Heart right ventricle (tissue), 16 donors: ENCODE data around the gene AADAC. TPM values are rescaled to one million over a fixed set of nuclear protein-coding genes. Genes with fewer than 3 reads are reported as not detected.
"Not testable (repeated sequence)": the region's sequence is repeated elsewhere in the genome, so short reads cannot be mapped to it uniquely, and the experiment has no call there.

Experiments used
- ATAC-seq, 8 donors: fragments of 200-7000 bp; cut with Tn5 transposase; one replicate each; pipeline ENCODE4 v1.9.1; 2020; ENCODE audit warnings: mild to moderate bottlenecking in 8 of 8, moderate library complexity in 8 of 8, moderate number of reproducible peaks in 1 of 8
- DNase-seq, 2 donors: peaks; one replicate each; pipeline ENCODE4 v3.0.0-alpha.2; 2020
- H3K27ac ChIP-seq, 10 donors: fragments of 200-600 bp; sonication (generic) in 2 of 10; one replicate each; pipeline versions ENCODE4 v1.5.0 to v1.8.0; 2020 to 2022; ENCODE audit warnings: mild to moderate bottlenecking in 3 of 10
- H3K27me3 ChIP-seq, 7 donors: fragments of 200-600 bp; one replicate each; pipeline ENCODE4 v1.8.0; 2021 to 2022; ENCODE audit warnings: mild to moderate bottlenecking in 2 of 7
- H3K36me3 ChIP-seq, 9 donors: fragments of 200-600 bp; sonication (generic) in 1 of 9; one replicate each; pipeline versions ENCODE4 v1.5.0 to v1.8.0; 2020 to 2022; ENCODE audit warnings: mild to moderate bottlenecking in 2 of 9
- H3K4me1 ChIP-seq, 9 donors: fragments of 200-600 bp; sonication (generic) in 1 of 9; one replicate each; pipeline versions ENCODE4 v1.5.0 to v1.8.0; 2020 to 2022; ENCODE audit warnings: mild to moderate bottlenecking in 4 of 9
- H3K4me3 ChIP-seq, 10 donors: fragments of 200-600 bp; sonication (generic) in 2 of 10; one replicate each; pipeline versions ENCODE4 v1.5.0 to v1.8.0; 2020 to 2022; ENCODE audit warnings: mild to moderate bottlenecking in 7 of 10, moderate library complexity in 2 of 10
- H3K9me3 ChIP-seq, 11 donors: fragments of 200-600 bp in 10 of 11; sonication (generic) in 2 of 11; one replicate each; pipeline versions ENCODE4 v1.5.0 to v1.8.0; 2013 to 2022; ENCODE audit warnings: mild to moderate bottlenecking in 2 of 11, control low read depth in 1 of 11, moderate library complexity in 1 of 11
- WGBS, 2 donors: extraction: QIAGEN DNeasy Blood & Tissue Kit; methylation state at CpG; one replicate each; pipeline ENCODE4 v1.1.7; 2013; ENCODE audit warnings: inconsistent platforms in 1 of 2; 5-methylcytosine and 5-hydroxymethylcytosine counted together
- intact Hi-C, 10 donors: fragments of 100-400 bp; cut with DNase I; formaldehyde crosslinking; loops; one replicate each; pipeline versions ENCODE4 v1.11.1 to v1.14.2; 2022
- polyA plus RNA-seq, 2 donors: library from polyadenylated mRNA; stranded (reverse); fragments of 200-250 nt; gene quantifications; one replicate each; pipeline ENCODE4 v1.2.3, GENCODE V29; 2013
- total RNA-seq, 10 donors: library from RNA; stranded (reverse); fragmentation: NEBNext Ultra II Directional in 3 of 10; extraction: Animal tissue kit (Norgen Biotek cat#: 25700) in 3 of 10; gene quantifications; one replicate each; pipeline versions ENCODE4 v1.2.1 to v1.2.4, GENCODE V29; 2021 to 2023
- TF ChIP-seq, protein P1 (sequence below), 9 donors: fragments of 200-600 bp; sonication (generic) in 2 of 9; IDR thresholded peaks; one replicate each; pipeline versions ENCODE4 v1.5.0 to v1.8.0; 2021 to 2022; ENCODE audit warnings: antibody characterized with exemption in 9 of 9, mild to moderate bottlenecking in 5 of 9, moderate library complexity in 1 of 9
- donor health status: Arrhythmogenic right ventricular cardiomyopathy.
- donor health status: ischemic (EF 13 %, LVEDD 7.1; RV severe dilation, severe dysfunction).
- donor health status: healthy with polysubstance abuse.
- donor health status: DM: no; HTN: yes; CAD: no.
- donor health status: DM: no; HTN: no; CAD: no.
- donor health status: ischemic (EF 25% LVEDD 6.9; RV normal size, moderate dysfunction).
- donor health status: ischemic (EF 25% LVEDD 5.7; RV mildly dilated, moderate dysfunction).
- donor health status: healthy.
- donor health status: DM: yes; HTN: yes; CAD: no.
- donor health status: Ischemic cardiomyopathy.
- donor health status: ischemic (EF 35%, LVEDD 5.7; RV mildly dilated, moderate dysfunction).
- donor health status: nonischemic (EF 11% LVEDD 7.7; RV severe dilation, severe dysfunction).
- donor health status: DM: yes; HTN: yes; CAD: no.
- donor health status: PGD.
- donor health status: ischemic (EF 29% LVEDD 5.4; RV normal size, mild dysfunction).
- donor health status: nonischemic (EF 23%, LVEDD 6.1; RV moderate dilation, normal function).

AADAC gene
- total and polyA plus RNA-seq, 12 donors: 0.01 to 0.14 TPM; not detected in 10

DNA sequence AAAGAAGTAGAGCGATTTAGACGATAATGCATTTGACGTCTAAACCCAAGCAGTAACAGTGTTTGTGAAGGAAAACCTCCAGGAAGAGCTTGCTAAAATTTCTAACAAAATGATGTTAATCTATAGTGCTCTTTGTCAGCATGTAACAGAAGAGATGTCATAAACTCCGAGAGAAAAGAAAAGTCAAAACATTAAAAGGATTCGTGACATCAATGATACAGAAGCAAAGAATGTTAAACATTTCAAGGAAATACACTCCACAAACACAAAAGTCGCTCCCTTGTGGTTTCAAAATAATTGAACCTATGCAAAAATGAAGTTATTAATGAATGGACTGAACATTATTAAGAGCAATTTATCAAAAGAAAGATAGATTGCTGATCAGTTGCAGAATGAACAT is 27.9 kb downstream of the AADAC start:
- Histone ChIP-seq H3K4me3 (no peak overlapping the region), H3K9me3 (peaks cover 0 to 4% (median 0%) of the 10 kb centered on the region in 11 donors), H3K27me3 (peaks cover 0 to 3% (median 0%) of the 10 kb centered on the region in 7 donors), H3K36me3 (no peaks in the 10 kb centered on the region), H3K27ac (no peak overlapping the region), H3K4me1 (peaks cover 0 to 7% (median 5%) of the 10 kb centered on the region in 9 donors)
- ATAC-seq (no peak), DNase-seq (no peak)
- 84 to 87% methylated on average over 6 of the region's 6 CpGs for WGBS, 2 donors
- intact Hi-C loops: loop anchor here in 5 of 10 donors (5.0 to 10.0 kb wide), 5 partner anchors 63 to 400 kb away; partner anchors contain the start of gene IGSF10 (in 1 of the 5)
- TF ChIP-seq, protein P1, sequence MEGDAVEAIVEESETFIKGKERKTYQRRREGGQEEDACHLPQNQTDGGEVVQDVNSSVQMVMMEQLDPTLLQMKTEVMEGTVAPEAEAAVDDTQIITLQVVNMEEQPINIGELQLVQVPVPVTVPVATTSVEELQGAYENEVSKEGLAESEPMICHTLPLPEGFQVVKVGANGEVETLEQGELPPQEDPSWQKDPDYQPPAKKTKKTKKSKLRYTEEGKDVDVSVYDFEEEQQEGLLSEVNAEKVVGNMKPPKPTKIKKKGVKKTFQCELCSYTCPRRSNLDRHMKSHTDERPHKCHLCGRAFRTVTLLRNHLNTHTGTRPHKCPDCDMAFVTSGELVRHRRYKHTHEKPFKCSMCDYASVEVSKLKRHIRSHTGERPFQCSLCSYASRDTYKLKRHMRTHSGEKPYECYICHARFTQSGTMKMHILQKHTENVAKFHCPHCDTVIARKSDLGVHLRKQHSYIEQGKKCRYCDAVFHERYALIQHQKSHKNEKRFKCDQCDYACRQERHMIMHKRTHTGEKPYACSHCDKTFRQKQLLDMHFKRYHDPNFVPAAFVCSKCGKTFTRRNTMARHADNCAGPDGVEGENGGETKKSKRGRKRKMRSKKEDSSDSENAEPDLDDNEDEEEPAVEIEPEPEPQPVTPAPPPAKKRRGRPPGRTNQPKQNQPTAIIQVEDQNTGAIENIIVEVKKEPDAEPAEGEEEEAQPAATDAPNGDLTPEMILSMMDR (IDR thresholded peaks at IDR 0.05): no peak

DNA sequence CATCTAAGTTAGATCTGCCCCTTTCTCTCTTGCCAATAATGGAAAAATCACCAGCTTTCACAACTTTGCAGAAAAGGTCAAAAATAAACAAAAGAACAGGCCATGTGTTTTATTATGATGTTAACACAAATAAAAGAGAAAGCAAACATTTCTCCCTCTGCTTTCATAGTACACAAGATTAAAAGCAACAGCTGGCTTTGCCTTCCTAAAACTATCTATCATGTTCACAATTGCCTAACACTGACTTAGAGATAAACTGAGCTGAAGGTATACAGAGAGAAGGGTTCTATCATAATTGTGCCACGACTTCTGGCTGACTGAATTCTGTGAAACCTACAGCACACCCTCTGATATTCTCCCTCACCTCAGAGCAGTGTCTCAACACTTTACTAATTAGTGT is 29.4 kb downstream of the AADAC start:
- H3K27me3 ChIP-seq: peaks cover 0 to 3% (median 0%) of the 10 kb centered on the region in 7 donors
- H3K4me1 ChIP-seq: no peaks in the 10 kb centered on the region
- TF ChIP-seq, protein P1 (IDR thresholded peaks at IDR 0.05): no peak
- no peak for ATAC-seq
- WGBS, 2 donors: 24 to 34% methylated on average over 1 of the region's 1 CpG
- no peak overlapping the region for H3K27ac ChIP-seq
- DNase-seq: no peak
- no peak overlapping the region for H3K4me3 ChIP-seq
- H3K36me3 ChIP-seq: no peaks in the 10 kb centered on the region
- H3K9me3 ChIP-seq: peaks cover 0 to 4% (median 0%) of the 10 kb centered on the region in 11 donors
- intact Hi-C loops: loop anchor here in 5 of 10 donors (5.0 to 10.0 kb wide), 5 partner anchors 62 to 401 kb away; partner anchors contain the start of gene IGSF10 (in 1 of the 5)

DNA sequence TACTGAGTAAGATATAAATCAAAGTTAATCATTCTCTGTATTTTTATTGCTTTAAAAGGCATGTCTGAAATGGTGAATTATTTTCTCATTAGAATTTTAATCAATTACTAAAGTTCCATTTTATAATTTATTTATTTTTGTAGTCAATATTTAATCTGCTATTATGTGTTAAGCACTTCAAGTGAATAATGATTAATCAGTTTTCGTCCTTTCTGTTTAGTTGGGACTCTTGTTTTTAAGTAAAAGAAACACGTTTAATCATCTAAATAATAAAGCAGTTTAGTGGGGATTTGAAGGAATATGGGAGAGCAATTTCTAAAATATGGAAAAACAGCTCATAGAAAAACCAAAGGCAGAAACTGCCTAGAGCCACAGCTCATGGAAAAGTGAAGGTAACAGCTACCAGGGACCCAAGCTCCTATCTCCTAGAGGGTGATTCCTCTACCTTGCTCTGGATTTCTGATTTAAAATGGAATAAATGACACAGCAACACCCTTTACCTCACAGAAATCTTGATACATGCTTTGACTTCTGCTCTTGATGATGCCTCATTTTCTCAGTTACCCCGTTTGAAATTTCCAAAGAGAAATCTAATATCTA is 31.5 kb downstream of the AADAC start:
- TF ChIP-seq, protein P1 (IDR thresholded peaks at IDR 0.05): no peak
- DNase-seq: no peak
- Histone ChIP-seq H3K36me3 (no peaks in the 10 kb centered on the region), H3K4me3 (no peak overlapping the region), H3K27ac (no peak overlapping the region), H3K4me1 (no peaks in the 10 kb centered on the region), H3K27me3 (no peaks in the 10 kb centered on the region), H3K9me3 (peaks cover 0 to 23% (median 8%) of the 10 kb centered on the region in 11 donors)
- no peak for ATAC-seq
- 48 to 70% methylated on average over 3 of the region's 3 CpGs for WGBS, 2 donors
- intact Hi-C loops: loop anchor here in 2 of 10 donors (10.0 kb wide), 3 partner anchors 59 to 381 kb away; partner anchors contain the start of gene IGSF10 (in 1 of the 2)

DNA sequence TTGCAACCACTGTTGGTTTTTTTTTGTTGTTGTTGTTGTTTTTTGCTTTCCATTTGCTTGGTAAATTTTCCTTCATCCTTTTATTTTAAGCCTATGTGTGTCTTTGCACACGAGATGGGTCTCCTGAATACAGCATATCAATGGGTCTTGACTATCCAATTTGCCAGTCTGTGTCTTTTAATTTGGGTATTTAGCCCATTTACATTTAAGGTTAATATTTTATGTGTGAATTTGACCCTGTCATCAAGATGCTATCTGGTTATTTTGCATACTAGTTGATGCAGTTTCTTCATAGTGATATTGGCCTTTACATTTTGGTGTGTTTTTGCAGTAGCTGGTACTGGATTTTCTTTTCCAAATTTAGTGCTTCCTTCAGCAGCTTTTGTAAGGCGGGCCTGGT is 36.1 kb downstream of the AADAC start:
- peaks cover 0 to 32% (median 8%) of the 10 kb centered on the region in 11 donors for H3K9me3 ChIP-seq
- ATAC-seq, DNase-seq, H3K27me3 ChIP-seq, H3K4me3 ChIP-seq, H3K36me3 ChIP-seq, H3K27ac ChIP-seq, H3K4me1 ChIP-seq, intact Hi-C loops: not testable (repeated sequence)
- WGBS, 2 donors: 90 to 92% methylated on average over 2 of the region's 2 CpGs
